GM18867 (cell line): ENCODE data around the gene TNS3.

Experiments
- ATAC-seq: cut with Tn5 transposase; IDR thresholded peaks from one replicate; pipeline ENCODE4 v1.9.1; 2021; ENCODE audit warnings: mild to moderate bottlenecking, moderate library complexity; ENCODE audit not compliant: unreplicated experiment

The TNS3 gene

DNA sequence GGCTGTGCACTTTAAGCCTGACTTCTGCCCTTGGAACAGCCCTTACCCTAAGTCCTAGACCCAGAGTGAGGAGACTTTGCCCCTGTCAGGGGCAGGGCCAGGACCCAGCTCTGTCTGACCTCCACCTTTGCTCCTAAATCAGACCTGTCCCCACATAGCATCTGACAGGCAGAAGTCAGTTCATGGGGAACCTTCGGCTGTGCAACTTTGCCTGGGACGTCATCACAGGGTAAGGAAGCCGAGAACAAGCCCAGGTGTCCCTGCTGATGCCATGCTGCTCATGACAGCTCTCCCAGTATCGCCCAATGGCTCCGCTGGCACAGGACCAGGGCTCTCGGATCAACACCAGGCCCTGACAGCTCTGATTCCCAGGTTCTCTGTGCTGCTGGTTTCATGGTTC is 55.4 kb downstream of the TNS3 start:
- no peak for ATAC-seq

- ATAC-seq = no peak
These were observed 56.8 kb downstream of the TNS3 start for GRCh38 chr7:47525066-47525623.

- no peak for ATAC-seq
These were observed 58.5 kb downstream of the TNS3 start for GRCh38 chr7:47523401-47523800.

DNA sequence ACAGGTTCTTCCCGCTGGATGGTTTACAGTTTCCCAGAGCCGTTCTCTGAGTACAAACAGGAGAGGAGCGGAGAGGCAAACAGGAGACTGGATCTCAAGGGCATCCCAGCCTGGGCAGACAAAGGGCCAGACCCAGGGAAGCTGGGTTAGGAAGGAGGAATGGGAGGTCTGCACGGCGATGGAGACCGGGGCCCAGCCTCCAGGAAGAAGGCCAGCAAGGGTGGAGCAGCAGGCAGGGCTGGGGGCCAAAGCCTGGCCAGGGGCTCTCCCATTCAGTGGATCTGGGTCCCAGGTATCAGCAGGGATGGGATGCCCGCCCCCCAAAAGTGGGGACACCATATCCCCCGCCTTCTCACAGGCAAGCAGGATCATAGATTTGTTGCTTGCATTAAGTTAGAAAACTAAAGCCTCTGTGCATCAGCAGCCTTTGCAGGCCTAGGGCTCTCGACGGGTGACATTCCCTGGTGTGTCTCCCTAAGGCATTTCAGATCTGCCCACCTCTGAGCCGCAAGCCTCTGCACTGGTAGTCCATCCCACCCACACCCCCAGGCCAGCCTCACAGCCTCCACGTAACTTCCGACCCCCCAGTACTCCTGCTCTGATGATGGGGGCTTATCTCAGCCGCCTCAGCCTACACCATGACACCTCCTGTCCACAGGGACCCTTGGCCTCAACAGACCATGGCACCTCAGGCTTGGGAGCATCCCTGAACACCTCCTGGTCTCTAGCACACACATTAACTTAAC is 59.9 kb downstream of the TNS3 start:
- no peak for ATAC-seq

- no peak for ATAC-seq
These were observed 60.7 kb downstream of the TNS3 start for GRCh38 chr7:47521011-47521795.

- no peak for ATAC-seq
These were observed 61.5 kb downstream of the TNS3 start for GRCh38 chr7:47520406-47520805.

GRCh38 chr7:47518827-47519226 is 63.1 kb downstream of the TNS3 start:
- no peak for ATAC-seq

DNA sequence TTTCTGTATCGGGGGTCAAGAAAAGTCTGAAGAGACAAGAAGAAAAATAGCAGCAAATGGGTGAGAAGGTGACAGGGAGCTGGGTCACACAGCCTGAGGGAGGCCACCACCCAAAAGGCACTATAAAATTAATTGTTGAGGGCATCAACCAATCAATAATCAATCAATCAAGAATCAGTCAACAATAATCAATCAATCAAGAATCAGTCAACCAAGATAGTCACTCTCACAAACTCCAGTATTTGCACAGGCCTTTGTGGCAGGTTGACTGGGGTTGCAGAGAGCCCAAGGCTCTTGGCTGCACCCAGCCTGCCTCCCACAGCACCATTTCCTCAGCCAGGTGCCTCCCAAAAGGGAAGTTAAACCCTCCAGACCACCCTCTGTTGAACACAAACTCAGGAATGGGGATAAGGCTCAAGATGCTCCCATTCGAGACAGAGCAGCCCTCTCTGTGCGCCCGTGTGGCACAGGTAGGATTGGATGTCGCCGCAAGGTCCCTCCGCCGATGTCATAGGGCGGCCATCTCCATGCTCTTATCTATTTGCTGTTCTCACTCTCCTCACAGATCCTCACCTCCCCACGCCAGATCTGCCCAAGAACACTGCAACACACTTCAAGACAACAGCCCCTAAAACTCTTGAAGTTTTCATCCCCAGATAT is 64.0 kb downstream of the TNS3 start:
- no peak for ATAC-seq

DNA sequence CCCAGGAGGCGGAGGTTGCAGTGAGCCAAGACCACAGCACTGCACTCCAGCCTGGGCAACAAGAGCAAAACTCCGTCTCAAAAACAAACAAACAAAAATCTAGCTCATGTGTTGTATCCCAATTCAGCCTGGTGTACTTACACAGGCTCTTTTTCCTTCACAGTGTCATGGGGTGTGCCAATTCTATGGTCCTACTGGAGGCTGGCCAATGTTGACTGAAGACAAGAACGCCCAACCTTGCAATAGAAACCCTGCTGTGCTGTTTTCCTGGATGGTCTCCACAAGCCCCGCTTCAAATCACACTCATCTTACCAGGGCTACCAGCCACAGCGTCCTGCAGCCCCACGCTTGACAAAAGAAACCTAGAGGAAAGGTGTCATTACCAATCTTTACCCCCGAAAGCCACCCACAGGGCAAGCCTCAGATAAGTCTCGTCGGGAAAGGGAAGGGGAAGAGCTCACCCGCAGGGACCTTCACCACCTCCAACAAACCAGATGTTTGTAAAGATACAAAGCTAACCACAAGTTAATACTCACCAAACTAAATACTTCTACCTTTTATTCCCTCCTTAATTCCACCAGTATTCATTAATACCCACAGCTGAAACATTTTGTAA is 64.8 kb downstream of the TNS3 start:
- no peak for ATAC-seq

DNA sequence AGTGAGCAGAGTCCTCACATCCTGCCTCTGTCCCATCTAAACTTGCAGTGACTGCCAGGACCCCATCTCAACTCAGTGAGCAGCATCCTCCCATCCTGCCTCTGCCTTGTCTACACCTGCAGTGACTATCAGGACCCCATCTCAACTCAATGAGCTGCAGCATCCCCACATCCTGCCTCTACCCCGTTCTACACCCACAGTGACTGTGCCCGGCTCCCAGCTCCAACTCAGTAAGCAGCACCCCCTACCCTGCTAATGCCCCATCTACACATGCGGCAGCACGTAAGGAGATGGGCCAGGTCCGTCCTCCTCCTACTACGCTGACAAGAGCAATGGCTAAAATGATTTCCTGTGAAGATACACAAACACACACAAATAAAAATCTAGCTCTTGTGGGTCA is 65.5 kb downstream of the TNS3 start:
- ATAC-seq = no peak

GRCh38 chr7:47515305-47515834 is 66.5 kb downstream of the TNS3 start:
- no peak for ATAC-seq

- no peak for ATAC-seq
These were observed 67.1 kb downstream of the TNS3 start for GRCh38 chr7:47514818-47515217.

GRCh38 chr7:47514367-47514766 is 67.5 kb downstream of the TNS3 start:
- no peak for ATAC-seq

GRCh38 chr7:47513741-47514241 is 68.1 kb downstream of the TNS3 start:
- no peak for ATAC-seq

DNA sequence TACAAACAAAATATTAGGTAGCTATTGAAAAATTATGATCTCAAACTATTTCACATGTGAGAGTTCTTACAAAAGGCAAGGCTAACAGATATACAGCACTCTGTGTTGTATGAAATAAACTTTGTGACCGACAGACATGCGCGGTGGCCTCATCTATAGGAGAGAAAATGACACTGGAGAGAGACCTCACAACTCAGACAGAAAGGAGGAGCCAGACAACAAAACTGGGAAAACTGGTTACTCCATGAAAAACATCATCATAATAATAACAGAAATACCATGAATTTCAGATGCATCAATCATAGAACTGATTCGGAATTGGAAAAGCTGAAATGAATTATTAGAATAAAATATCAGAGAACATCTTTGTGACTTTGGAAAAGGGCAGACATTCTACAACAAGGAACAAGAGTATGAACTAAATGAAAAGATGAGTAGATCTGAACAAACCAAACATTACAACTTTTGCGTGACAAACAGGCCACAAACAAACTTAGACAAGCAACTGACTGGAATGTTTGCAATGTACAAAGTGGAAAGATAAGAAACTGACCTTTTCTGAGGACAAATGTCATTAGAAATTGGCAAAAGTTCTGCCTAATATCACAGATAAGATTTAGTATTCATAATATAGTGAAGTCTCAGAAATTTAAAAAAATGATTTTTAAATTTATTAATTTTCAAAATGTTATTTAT is 69.3 kb downstream of the TNS3 start:
- ATAC-seq = no peak

DNA sequence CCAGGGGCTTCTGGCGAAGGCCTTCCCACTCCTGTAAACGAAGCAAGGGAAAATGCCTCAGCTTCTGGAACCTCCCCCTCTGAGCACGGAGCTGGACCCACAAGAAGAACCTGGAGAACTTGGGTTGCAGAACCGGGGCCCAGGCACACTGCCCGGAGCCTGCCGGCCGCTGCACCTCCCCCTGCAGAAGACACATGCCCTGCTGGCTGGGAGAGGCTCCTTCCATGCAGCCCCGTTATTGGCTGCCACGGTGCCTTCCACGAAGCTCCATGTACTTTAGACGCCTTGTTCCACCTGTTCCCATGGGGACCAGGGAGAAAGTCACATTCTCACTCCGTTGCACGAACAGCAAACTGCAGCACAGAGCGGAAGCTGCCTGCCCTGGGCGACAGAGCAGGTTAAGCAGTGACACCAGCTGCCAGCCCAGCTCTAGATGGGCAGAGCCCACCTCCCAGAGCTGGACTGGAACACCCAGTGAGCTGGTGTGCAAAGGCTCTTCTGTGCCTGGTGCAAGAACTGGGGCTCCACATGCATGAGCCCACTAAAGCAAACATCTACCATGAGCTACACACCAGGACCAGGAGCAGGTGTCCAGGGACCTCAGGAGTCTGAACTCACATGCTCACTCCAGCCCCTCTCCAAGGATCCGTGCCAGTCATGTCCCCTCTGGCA is 70.1 kb downstream of the TNS3 start:
- no peak for ATAC-seq

DNA sequence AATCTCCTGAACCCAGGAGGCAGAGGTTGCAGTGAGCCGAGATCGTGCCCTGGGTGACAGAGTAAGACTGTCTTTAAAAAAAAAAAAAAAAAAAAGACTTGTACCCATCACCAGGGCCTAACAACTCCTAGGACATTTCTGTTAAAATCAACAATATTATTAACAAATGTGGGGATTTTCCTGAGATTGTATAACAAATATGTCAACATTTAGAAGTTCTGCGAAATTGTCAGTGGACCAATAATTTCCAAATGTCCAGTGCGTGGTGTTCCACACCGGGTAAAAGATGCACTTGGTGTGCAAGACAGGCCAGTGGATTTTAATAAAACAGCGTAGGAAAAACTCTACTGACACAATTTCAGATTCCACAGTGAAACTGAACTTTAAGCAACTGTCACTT is 71.1 kb downstream of the TNS3 start:
- ATAC-seq = no peak

DNA sequence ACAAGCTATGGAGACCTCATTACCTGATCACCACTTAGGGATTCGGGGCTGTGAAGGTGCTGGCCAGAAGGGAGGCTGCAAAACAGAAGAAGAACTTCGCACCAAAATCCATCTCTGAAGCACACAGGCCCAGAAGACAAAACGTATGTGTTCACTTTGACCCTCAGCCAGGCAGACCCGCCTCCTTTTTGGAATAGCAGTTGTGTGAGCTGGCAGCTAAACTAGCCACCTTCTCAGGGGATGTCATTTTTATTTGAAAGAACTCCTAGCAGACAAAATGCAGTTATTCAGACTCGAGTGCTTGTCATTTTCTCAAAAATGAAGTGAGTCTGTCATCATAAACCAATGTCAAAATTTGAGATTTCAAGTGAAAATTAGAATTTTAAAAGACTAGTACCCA is 71.7 kb downstream of the TNS3 start:
- ATAC-seq = no peak

DNA sequence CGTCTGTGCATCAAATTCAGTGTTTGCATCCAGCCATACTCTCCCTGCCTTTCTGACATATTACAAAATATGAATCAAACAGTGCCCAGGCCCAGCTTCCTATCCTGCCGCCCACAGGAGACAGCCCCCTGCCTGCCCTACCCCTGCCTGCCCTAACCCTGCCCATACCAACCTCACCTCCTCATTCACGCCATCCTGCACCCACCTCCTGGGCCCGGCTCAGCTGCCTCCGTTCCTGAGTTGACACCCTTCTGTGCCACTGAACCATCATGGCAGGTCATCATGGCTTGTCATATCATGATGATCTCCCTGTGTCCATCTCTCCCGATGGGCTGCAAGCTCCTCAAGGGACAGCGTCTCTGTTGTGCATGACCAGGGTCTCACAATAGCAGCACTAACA is 72.3 kb downstream of the TNS3 start:
- no peak for ATAC-seq
